AG09319 (cell line): ENCODE results near the gene SERHL2.
"Not testable (repeated sequence)": the region's sequence is repeated elsewhere in the genome, so short reads cannot be mapped to it uniquely, and the experiment has no call there.

Source experiments
- DNase-seq: peaks from one replicate; pipeline ENCODE4 v3.0.0-alpha.2; 2010; ENCODE audit warnings: low read depth; ENCODE audit errors: extremely low read depth
- CTCF ChIP-seq: IDR thresholded peaks from 2 replicates; pipeline ENCODE4 v1.5.1; 2011; ENCODE audit warnings: low read depth, mild to moderate bottlenecking, inconsistent platforms, low read length, moderate library complexity

The SERHL2 gene

GRCh38 chr22:42536166-42536565, 17.6 kb upstream of the SERHL2 start:
- no peak for DNase-seq
- no peak for TF ChIP-seq CTCF

GRCh38 chr22:42536634-42537033, 17.1 kb upstream of the SERHL2 start:
- DNase-seq = not testable (repeated sequence)

GRCh38 chr22:42537199-42537831, 16.4 kb upstream of the SERHL2 start:
- DNase-seq = not testable (repeated sequence)

- DNase-seq = not testable (repeated sequence)
Measured at GRCh38 chr22:42539236-42539771, 14.5 kb upstream of the SERHL2 start.

- no peak for DNase-seq
- TF ChIP-seq CTCF = no peak
Measured at GRCh38 chr22:42544686-42545085, 9.1 kb upstream of the SERHL2 start.

GRCh38 chr22:42547562-42547961, 6.2 kb upstream of the SERHL2 start:
- TF ChIP-seq CTCF = no peak
- no peak for DNase-seq

GRCh38 chr22:42548126-42548525, 5.6 kb upstream of the SERHL2 start:
- DNase-seq = not testable (repeated sequence)

GRCh38 chr22:42548597-42549330, 5.0 kb upstream of the SERHL2 start:
- no peak for TF ChIP-seq CTCF

GRCh38 chr22:42549331-42550060, 4.3 kb upstream of the SERHL2 start:
- TF ChIP-seq CTCF = no peak
- DNase-seq = no peak

More at GRCh38 chr22:42548597-42549330, 5.0 kb upstream of the SERHL2 start:
- no peak for DNase-seq

GRCh38 chr22:42552294-42552647, 1.5 kb upstream of the SERHL2 start:
- DNase-seq = not testable (repeated sequence)
